22Rv1 (cell line): ENCODE results near the gene DDR2.

Source experiments
- ZFX ChIP-seq: fragments of 450-650 bp; IDR thresholded peaks from 2 replicates; pipeline ENCODE4 v1.6.1; 2017; ENCODE audit warnings: antibody characterized with exemption, borderline replicate concordance
- TF ChIP-seq, protein P1 (sequence below): fragments of 450-650 bp; IDR thresholded peaks from 2 replicates; pipeline ENCODE4 v1.5.1; 2017; ENCODE audit warnings: mild to moderate bottlenecking

- TF ChIP-seq, protein P1, sequence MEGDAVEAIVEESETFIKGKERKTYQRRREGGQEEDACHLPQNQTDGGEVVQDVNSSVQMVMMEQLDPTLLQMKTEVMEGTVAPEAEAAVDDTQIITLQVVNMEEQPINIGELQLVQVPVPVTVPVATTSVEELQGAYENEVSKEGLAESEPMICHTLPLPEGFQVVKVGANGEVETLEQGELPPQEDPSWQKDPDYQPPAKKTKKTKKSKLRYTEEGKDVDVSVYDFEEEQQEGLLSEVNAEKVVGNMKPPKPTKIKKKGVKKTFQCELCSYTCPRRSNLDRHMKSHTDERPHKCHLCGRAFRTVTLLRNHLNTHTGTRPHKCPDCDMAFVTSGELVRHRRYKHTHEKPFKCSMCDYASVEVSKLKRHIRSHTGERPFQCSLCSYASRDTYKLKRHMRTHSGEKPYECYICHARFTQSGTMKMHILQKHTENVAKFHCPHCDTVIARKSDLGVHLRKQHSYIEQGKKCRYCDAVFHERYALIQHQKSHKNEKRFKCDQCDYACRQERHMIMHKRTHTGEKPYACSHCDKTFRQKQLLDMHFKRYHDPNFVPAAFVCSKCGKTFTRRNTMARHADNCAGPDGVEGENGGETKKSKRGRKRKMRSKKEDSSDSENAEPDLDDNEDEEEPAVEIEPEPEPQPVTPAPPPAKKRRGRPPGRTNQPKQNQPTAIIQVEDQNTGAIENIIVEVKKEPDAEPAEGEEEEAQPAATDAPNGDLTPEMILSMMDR = no peak
- TF ChIP-seq ZFX = no peak
Measured at GRCh38 chr1:162674034-162674608, 41.9 kb downstream of the DDR2 start.
